Measurements from ENCODE around the gene PVRIG. TPM values are rescaled to one million over a fixed set of nuclear protein-coding genes. Genes with fewer than 3 reads are reported as not detected.
"Not testable (repeated sequence)": the region's sequence is repeated elsewhere in the genome, so short reads cannot be mapped to it uniquely, and the experiment has no call there.

Gene PVRIG
- total RNA-seq, 1 donor from 2014 or later: not detected

GRCh38 chr7:100215895-100216294, 3.9 kb upstream of the PVRIG start:
- H3K9me3 Mint-ChIP-seq (ENCODE audit: low read depth): no peaks in the 10 kb centered on the region
- H3K4me3 Mint-ChIP-seq (ENCODE audit: unreplicated experiment): no peak overlapping the region
- no peak overlapping the region for H3K27ac Mint-ChIP-seq (ENCODE audit: unreplicated experiment)
- DNase-seq (ENCODE audit: low spot score): no peak
- H3K27me3 Mint-ChIP-seq (ENCODE audit: low read depth): peaks cover 2% of the 10 kb centered on the region
- H3K4me1 Mint-ChIP-seq (ENCODE audit: low read depth): peaks cover 4% of the 10 kb centered on the region
- no peaks in the 10 kb centered on the region for H3K36me3 Mint-ChIP-seq (ENCODE audit: low read depth)
- TF ChIP-seq CTCF (IDR thresholded peaks at IDR 0.05): no peak

- not testable (repeated sequence) for DNase-seq (ENCODE audit: low spot score); H3K27me3 Mint-ChIP-seq (ENCODE audit: low read depth); H3K36me3 Mint-ChIP-seq (ENCODE audit: low read depth); H3K9me3 Mint-ChIP-seq (ENCODE audit: low read depth); H3K4me1 Mint-ChIP-seq (ENCODE audit: low read depth); H3K27ac Mint-ChIP-seq (ENCODE audit: unreplicated experiment); H3K4me3 Mint-ChIP-seq (ENCODE audit: unreplicated experiment)
- peak; percentile 73 for TF ChIP-seq CTCF (IDR thresholded peaks at IDR 0.05)
Measured at GRCh38 chr7:100217934-100218333, 1.8 kb upstream of the PVRIG start.

GRCh38 chr7:100219271-100219737, 445 bp upstream of the PVRIG start:
- Mint-ChIP-seq H3K27ac (ENCODE audit: unreplicated experiment) (no peak overlapping the region), H3K4me3 (ENCODE audit: unreplicated experiment) (no peak overlapping the region), H3K36me3 (ENCODE audit: low read depth) (peaks cover 3% of the 10 kb centered on the region), H3K9me3 (ENCODE audit: low read depth) (no peaks in the 10 kb centered on the region), H3K27me3 (ENCODE audit: low read depth) (peaks cover under 1% of the 10 kb centered on the region), H3K4me1 (ENCODE audit: low read depth) (peaks cover 4% of the 10 kb centered on the region)
- DNase-seq (ENCODE audit: low spot score): no peak
- TF ChIP-seq CTCF (IDR thresholded peaks at IDR 0.05): no peak

GRCh38 chr7:100220586-100221230, 959 bp downstream of the PVRIG start:
- no peak for TF ChIP-seq CTCF (IDR thresholded peaks at IDR 0.05)
- DNase-seq (ENCODE audit: low spot score): no peak
- no peaks in the 10 kb centered on the region for H3K27me3 Mint-ChIP-seq (ENCODE audit: low read depth)
- H3K9me3 Mint-ChIP-seq (ENCODE audit: low read depth): no peaks in the 10 kb centered on the region
- H3K4me3 Mint-ChIP-seq (ENCODE audit: unreplicated experiment): no peak overlapping the region
- peaks cover 3% of the 10 kb centered on the region for H3K36me3 Mint-ChIP-seq (ENCODE audit: low read depth)
- H3K4me1 Mint-ChIP-seq (ENCODE audit: low read depth): peaks cover 4% of the 10 kb centered on the region
- no peak overlapping the region for H3K27ac Mint-ChIP-seq (ENCODE audit: unreplicated experiment)

- peaks cover 4% of the 10 kb centered on the region for H3K4me1 Mint-ChIP-seq (ENCODE audit: low read depth)
- H3K27ac Mint-ChIP-seq (ENCODE audit: unreplicated experiment): no peak overlapping the region
- no peaks in the 10 kb centered on the region for H3K9me3 Mint-ChIP-seq (ENCODE audit: low read depth)
- H3K36me3 Mint-ChIP-seq (ENCODE audit: low read depth): peaks cover 3% of the 10 kb centered on the region
- no peak for TF ChIP-seq CTCF (IDR thresholded peaks at IDR 0.05)
- no peak for DNase-seq (ENCODE audit: low spot score)
- H3K27me3 Mint-ChIP-seq (ENCODE audit: low read depth): no peaks in the 10 kb centered on the region
- H3K4me3 Mint-ChIP-seq (ENCODE audit: unreplicated experiment): no peak overlapping the region
Measured at GRCh38 chr7:100221231-100221718, 1.5 kb downstream of the PVRIG start.
